Smooth muscle cell of the brain vasculature (primary cell): ENCODE measurements around the gene ACTL7B.
"Not testable (repeated sequence)": the region's sequence is repeated elsewhere in the genome, so short reads cannot be mapped to it uniquely, and the experiment has no call there.

ENCODE experiments used
- DNase-seq: peaks from one replicate; pipeline ENCODE4 v3.0.0-alpha.2; 2012; ENCODE audit warnings: low read depth, low spot score

ACTL7B gene

DNA sequence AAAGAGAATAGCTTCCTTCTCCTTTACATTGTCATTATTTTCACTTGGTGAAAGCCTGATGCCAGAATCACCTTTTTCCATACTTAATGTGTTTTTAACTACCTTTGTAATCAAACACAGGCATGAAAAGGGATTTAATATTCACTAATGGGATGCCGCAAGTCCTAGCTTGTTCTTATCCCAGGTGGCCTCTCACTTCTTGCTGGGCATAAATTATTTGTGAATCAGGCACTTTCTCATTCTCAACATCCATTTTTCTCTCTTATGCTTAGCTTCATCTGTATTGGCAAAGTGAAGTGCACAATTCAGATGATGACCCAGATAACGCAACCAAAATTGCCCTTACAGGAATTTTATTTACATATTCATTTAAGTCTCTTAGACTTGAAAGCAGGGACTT, 10.9 kb downstream of the ACTL7B start:
- no peak for DNase-seq

GRCh38 chr9:108844391-108844790, 11.4 kb downstream of the ACTL7B start:
- DNase-seq = no peak

GRCh38 chr9:108842610-108843295, 13.0 kb downstream of the ACTL7B start:
- DNase-seq = no peak

DNA sequence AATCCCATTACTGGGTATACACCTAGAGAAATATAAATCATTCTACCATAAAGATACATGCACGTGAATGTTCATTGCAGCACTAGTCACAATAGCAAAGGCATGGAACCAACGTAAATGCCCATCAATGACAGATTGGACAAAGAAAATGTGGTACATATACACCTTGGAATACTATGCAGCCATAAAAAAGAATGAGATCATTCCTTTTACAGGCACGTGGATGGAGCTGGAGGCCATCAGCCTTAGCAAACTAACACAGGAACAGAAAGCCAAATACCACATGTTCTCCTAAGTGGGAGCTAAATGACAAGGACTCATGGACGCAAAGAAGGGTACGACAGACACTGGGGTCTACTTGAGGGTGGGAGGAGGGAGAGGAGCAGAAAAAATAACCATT, 16.2 kb downstream of the ACTL7B start:
- DNase-seq = not testable (repeated sequence)

GRCh38 chr9:108838017-108838416, 17.8 kb downstream of the ACTL7B start:
- DNase-seq = no peak

GRCh38 chr9:108837530-108837929, 18.3 kb downstream of the ACTL7B start:
- DNase-seq = no peak

- DNase-seq = no peak
Observed at GRCh38 chr9:108836781-108837180, 19.0 kb downstream of the ACTL7B start.

- no peak for DNase-seq
Observed at GRCh38 chr9:108836319-108836718, 19.5 kb downstream of the ACTL7B start.

DNA sequence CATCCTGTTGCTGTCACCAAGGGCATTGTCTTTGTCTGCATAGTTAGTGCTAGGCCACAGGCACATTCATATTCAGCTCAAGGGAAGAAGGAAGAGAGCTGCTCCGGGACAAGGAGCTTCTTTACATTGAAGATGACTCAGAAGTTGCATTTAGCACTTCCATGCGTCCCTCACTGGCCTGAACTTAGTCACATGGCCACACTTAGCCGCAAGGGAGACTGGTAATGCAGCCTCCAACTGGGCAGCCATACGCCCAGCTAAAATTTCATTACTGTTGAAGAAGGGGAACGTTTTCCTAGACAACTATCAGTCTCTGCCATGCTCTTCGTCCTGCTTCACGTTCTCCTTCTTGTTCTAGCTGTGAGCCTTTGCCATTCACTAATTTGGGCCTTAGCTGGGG, 20.0 kb downstream of the ACTL7B start:
- DNase-seq = no peak

DNA sequence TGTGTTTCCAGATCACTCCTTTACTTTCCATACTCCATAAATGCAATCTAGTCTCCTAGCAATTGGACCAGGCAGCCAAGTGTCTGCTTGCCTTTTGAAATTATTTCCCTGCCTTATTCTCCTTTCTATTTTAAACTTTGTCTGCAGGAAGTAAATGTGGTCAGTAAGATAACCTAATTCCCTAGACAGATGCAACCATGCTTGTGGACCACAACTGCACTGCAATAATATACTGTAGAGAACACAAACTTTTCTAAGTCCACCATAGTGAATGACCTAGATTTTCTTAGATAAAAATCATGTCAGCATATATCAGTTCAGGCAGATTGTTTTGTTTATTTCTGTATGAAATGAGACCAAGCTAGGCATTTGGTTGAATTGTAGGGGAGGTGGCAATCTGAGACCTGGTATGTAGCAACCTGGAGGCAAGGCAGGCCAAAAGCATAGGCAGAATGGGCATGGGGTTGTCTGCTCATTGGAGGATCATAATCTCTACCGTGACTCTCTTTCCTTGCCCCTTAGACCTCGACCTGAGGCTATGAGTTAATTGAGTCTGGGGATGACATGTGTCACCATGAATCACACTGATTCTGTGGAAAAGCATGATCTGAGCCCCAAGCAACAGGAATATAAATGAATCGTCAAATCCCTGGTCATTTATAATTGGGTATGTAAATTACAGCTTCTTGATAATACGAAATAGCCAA, 20.7 kb downstream of the ACTL7B start:
- DNase-seq = no peak

DNA sequence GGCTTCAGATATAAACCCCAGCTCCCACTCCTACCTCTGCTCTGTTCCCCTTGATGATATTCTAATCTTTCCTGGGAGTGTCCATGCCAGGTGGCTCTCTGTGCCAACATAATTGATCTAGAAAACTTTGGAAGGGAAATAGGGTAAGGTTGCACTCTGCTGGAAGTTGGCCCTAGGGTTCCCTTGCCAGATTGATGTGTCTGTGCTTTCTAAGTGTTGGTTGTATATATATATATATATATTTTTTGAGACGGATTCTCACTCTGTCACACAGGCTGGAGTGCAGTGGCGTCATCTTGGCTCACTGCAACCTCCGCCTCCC, 23.6 kb downstream of the ACTL7B start:
- DNase-seq = no peak

DNA sequence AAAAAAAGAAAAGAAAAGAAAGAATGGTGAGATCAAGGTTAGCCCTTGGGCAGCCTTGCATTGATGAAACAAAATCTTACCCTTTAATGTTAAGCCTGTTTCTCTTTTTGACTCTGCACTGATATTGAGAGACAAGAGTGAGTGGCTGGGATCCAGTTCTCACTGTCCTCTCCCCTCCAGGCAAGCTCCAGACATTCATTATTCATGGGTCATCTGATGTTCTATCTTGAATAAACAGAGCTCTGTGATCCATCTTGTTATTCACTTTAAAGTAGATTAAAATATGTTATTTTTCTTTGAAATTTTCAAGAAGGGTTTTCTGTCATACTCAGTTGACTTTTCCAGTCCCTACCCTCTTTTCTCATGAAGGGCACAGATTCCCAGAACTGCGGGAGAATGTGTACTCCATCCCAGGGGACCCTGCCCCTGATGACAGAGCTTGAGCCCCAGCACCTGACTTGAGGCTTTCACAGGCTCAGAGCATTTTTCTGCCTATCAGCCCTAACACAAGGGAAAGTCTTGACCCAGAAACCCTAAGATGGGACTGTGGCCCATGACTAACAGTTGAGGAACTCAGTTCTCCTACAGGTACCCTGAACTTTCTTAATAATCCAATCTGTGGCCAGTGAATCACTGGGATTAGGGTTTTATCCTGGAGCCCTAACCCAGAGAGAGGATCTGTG, 24.1 kb downstream of the ACTL7B start:
- no peak for DNase-seq

DNA sequence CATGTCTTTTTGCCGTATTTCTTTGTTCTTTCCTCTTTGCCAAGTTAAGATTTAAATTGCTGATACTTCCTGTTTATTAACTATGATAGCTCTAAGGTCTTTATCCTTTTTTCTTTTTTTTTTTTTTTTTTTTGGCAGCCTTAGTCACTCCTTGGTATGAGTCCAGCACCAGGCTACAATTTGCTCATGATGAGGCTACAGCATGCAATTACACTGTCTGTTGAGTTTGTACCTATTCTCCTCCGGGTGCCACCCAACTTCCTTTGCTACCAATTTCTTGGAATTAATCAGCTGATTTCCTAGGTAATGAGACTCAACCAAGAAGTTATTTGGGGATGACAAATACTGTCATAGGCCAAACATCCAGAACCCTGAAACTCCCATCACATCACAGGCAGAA, 25.5 kb downstream of the ACTL7B start:
- DNase-seq = no peak

DNA sequence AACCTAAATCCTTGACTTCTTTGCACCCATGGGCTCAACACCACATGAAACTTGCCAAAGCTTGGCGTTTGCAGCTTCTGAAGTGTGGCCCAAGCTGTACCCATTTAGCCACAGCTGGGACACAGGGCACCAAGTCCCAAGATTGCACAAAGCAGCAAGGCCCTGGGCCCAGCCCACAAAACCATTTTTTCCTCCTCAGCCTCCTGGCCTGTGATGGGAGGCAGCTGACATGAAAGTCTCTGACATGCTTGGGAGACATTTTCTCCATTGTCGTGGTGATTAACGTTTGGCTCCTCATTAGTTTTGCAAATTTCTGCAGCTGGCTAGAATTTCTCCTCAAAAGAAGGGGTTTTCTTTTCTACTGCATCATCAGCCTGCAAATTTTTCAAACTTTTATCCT, 32.0 kb downstream of the ACTL7B start:
- no peak for DNase-seq

DNA sequence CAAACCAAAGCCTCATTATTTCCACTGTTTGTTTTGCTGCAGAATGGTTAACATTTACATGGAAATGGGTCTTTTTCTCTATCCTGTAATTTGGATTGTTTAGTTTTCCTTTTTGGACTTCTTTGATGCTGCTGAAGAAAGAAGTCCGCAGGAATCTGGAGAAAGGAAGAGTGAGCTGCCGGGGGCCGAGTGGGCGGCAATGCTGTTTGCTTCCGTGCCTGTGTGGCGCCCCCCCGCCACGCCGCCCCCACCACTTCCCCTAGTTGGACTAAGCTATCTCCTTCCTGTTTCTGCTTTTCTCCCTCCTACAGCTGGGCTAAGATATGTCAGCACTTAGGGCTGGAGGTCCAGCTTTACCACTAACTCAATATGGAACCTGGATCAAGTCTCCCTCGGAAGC, 39.7 kb downstream of the ACTL7B start:
- no peak for DNase-seq

DNA sequence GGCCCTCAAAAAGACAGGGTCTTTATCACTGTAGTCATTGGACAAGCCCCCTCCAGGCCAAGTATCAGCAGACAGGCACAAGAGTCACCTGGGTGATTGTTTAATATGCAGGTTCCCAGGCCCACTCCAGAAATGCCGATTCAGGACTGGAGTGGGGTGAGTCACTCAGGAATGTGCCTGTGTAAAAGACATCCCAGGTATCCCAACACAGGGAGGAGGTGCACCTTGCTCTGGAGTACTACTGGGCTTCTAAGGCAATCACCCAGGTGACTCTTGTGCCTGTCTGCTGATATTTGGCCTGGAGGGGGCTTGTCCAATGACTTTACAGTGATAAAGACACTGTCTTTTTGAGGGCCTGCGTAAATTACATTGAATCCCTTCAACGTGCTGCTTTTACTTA, 40.6 kb downstream of the ACTL7B start:
- no peak for DNase-seq

- DNase-seq = peak; percentile 53
Observed at GRCh38 chr9:108813951-108814601, 41.7 kb downstream of the ACTL7B start.

GRCh38 chr9:108812396-108813025, 43.3 kb downstream of the ACTL7B start:
- DNase-seq = no peak

- no peak for DNase-seq
Observed at GRCh38 chr9:108811944-108812343, 43.8 kb downstream of the ACTL7B start.

- no peak for DNase-seq
Observed at GRCh38 chr9:108809269-108809668, 46.5 kb downstream of the ACTL7B start.
